Endothelial cell of umbilical vein (primary cell): Measurements from ENCODE around the gene SNCAIP. TPM values are rescaled to one million over a fixed set of nuclear protein-coding genes. Genes with fewer than 3 reads are reported as not detected.

ENCODE experiments used
- BruUV-seq: library from RNA; stranded (reverse); fragments of 400-500 nt; replicated peaks from 2 replicates; lab custom pipeline; 2021; lab: Mats Ljungman, UMichigan
- CTCF ChIA-PET: fragments of 300-600, 350-600 bp; sonication (Branson Sonifier 250); formaldehyde crosslinking; loops from one replicate; lab custom pipeline; 2021; ENCODE audit warnings: antibody characterized with exemption, inconsistent platforms; lab: Charles Lee
- POLR2A ChIA-PET: fragments of 300-600, 350-600 bp; sonication (Branson Sonifier 250); formaldehyde crosslinking; loops from one replicate; lab custom pipeline; 2021; ENCODE audit warnings: antibody characterized with exemption, inconsistent platforms; lab: Charles Lee
- DNase-seq: peaks from one replicate; pipeline ENCODE4 v3.0.0-alpha.2; 2011; ENCODE audit warnings: low read depth, low spot score
- FAIRE-seq: peaks from 2 replicates; lab custom pipeline; 2011; peaks lifted over from hg19 to GRCh38; lab: Jason Lieb, UNC
- H2AFZ ChIP-seq: 2 replicates; pipeline ENCODE4 v1.6.0; 2012; ENCODE audit warnings: low read depth, low read length, control low read depth, inconsistent platforms
- H3K27ac ChIP-seq: 2 replicates; pipeline ENCODE4 v1.5.1; 2011; ENCODE audit warnings: low read depth, mild to moderate bottlenecking, control low read depth, low read length, moderate library complexity; ENCODE audit not compliant: insufficient read depth
- H3K27me3 ChIP-seq, 2 experiments: 2 replicates each; pipeline versions ENCODE4 v1.6.0 to v1.6.1; 2011; ENCODE audit warnings: low read length in 2 of 2, mixed read lengths in 1 of 2; ENCODE audit not compliant: control insufficient read depth in 2 of 2, insufficient read depth in 2 of 2
- H3K36me3 ChIP-seq, 2 experiments: 2 replicates in 1 of 2; 3 replicates in 1 of 2; pipeline ENCODE4 v1.5.1; 2011; ENCODE audit warnings: low read length in 2 of 2, mild to moderate bottlenecking in 1 of 2, moderate library complexity in 1 of 2; ENCODE audit not compliant: control insufficient read depth in 2 of 2, insufficient read depth in 2 of 2; ENCODE audit errors: extremely low read depth in 1 of 2
- H3K4me1 ChIP-seq: 3 replicates; pipeline ENCODE4 v1.5.1; 2011; ENCODE audit warnings: mild to moderate bottlenecking, low read length; ENCODE audit not compliant: control insufficient read depth, insufficient read depth; ENCODE audit errors: extremely low read depth
- H3K4me2 ChIP-seq: 2 replicates; pipeline ENCODE4 v1.6.1; 2011; ENCODE audit warnings: low read length, control low read depth, mixed read lengths; ENCODE audit not compliant: insufficient read depth
- H3K4me3 ChIP-seq, 3 experiments: fragments of 200-600 bp in 1 of 3; sonication (generic), shearing (Covaris generic) in 1 of 3; replicated peaks in 1 of 3; 2 replicates each; pipeline ENCODE4 v1.5.1; 2011 to 2016; ENCODE audit warnings: control low read depth in 3 of 3, low read length in 3 of 3, mild to moderate bottlenecking in 2 of 3, inconsistent platforms in 1 of 3, low read depth in 1 of 3, moderate library complexity in 1 of 3; ENCODE audit not compliant: insufficient read depth in 1 of 3
- H3K79me2 ChIP-seq: 2 replicates; pipeline ENCODE4 v1.6.0; 2012; ENCODE audit warnings: low read length, inconsistent platforms; ENCODE audit not compliant: control insufficient read depth, insufficient read depth
- H3K9ac ChIP-seq: replicated peaks from 2 replicates; pipeline ENCODE3; 2011; ENCODE audit warnings: low read length, control low read depth; ENCODE audit not compliant: insufficient read depth; ENCODE audit errors: extremely low read depth
- H3K9me1 ChIP-seq: replicated peaks from 3 replicates; pipeline ENCODE4 v1.6.0; 2011; ENCODE audit warnings: mild to moderate bottlenecking, low read length; ENCODE audit not compliant: control insufficient read depth, insufficient read depth; ENCODE audit errors: extremely low read depth
- H3K9me3 ChIP-seq: replicated peaks from 2 replicates; pipeline ENCODE4 v1.5.1; 2012; ENCODE audit warnings: low read length, inconsistent platforms; ENCODE audit not compliant: control insufficient read depth, insufficient read depth
- H4K20me1 ChIP-seq: replicated peaks from 2 replicates; pipeline ENCODE3; 2011; ENCODE audit warnings: mild to moderate bottlenecking, low read length; ENCODE audit not compliant: control insufficient read depth, insufficient read depth; ENCODE audit errors: extremely low read depth
- CTCF ChIP-seq, 2 donors: IDR thresholded peaks; 1 replicate in 1 of 2; 2 replicates in 1 of 2; pipeline ENCODE4 v1.5.1; 2011; ENCODE audit warnings: low read length in 2 of 2, mild to moderate bottlenecking in 2 of 2, moderate library complexity in 2 of 2, control low read depth in 1 of 2, inconsistent platforms in 1 of 2, low read depth in 1 of 2; ENCODE audit not compliant: insufficient read depth in 1 of 2; ENCODE audit errors: extremely low read depth in 1 of 2
- EZH2 ChIP-seq: IDR thresholded peaks from 2 replicates; pipeline ENCODE4 v1.6.1; 2012; ENCODE audit warnings: borderline replicate concordance, low read depth, mild to moderate bottlenecking, moderate library complexity, low read length, inconsistent platforms; ENCODE audit not compliant: severe bottlenecking
- FOS ChIP-seq: IDR thresholded peaks from 2 replicates; pipeline ENCODE4 v1.6.1; 2011; ENCODE audit warnings: mild to moderate bottlenecking, low read length, moderate library complexity, borderline replicate concordance; ENCODE audit not compliant: insufficient read depth
- GATA2 ChIP-seq: IDR thresholded peaks from 2 replicates; pipeline ENCODE4 v1.7.0; 2011; ENCODE audit warnings: low read depth, mild to moderate bottlenecking, moderate library complexity, mixed read lengths, low read length; ENCODE audit not compliant: insufficient read length, insufficient read depth
- JUN ChIP-seq: IDR thresholded peaks from 2 replicates; pipeline ENCODE4 v1.6.1; 2011; ENCODE audit warnings: borderline replicate concordance, low read depth; ENCODE audit not compliant: insufficient read length, insufficient read depth
- MAX ChIP-seq: IDR thresholded peaks from 2 replicates; pipeline ENCODE4 v1.6.1; 2011; ENCODE audit not compliant: insufficient read depth, insufficient read length
- MYC ChIP-seq: IDR thresholded peaks from one replicate; pipeline ENCODE4 v1.6.1; 2011; ENCODE audit warnings: mild to moderate bottlenecking, low read depth, low read length
- POLR2A ChIP-seq: IDR thresholded peaks from 2 replicates; pipeline ENCODE4 v1.6.1; 2012; ENCODE audit warnings: low read depth, mild to moderate bottlenecking, control low read depth, low read length
- POLR2AphosphoS5 ChIP-seq: IDR thresholded peaks from 2 replicates; pipeline ENCODE4 v1.6.1; 2012; ENCODE audit warnings: low read depth, mild to moderate bottlenecking, control low read depth, low read length, moderate library complexity; ENCODE audit not compliant: insufficient read depth
- dilution Hi-C: fragments of 300-500 bp; cut with MboI; formaldehyde crosslinking; loops from one replicate; pipeline ENCODE4 v1.15.0; 2019; ENCODE audit warnings: low sequenced_read_pairs; ENCODE audit not compliant: extremely low pct_ligation_motif_present
- intact Hi-C: fragments of 100-400 bp; cut with micrococcal nuclease; formaldehyde crosslinking; loops from one replicate; pipeline ENCODE4 v1.10.0; 2022
- polyA plus RNA-seq, 4 experiments: library from polyadenylated mRNA; depleted of rRNA in 3 of 4; stranded (reverse) in 3 of 4; unstranded in 1 of 4; fragments of >200 nt; gene quantifications; 2 replicates each; pipeline versions ENCODE4 v1.2.1 to v1.2.3, GENCODE V29; 2011 to 2012; ENCODE audit warnings: missing spikeins in 1 of 4
- total RNA-seq: library from RNA; stranded (reverse); gene quantifications from 2 replicates; pipeline ENCODE4 v1.2.3, GENCODE V29; 2021

The SNCAIP gene
- total and polyA plus RNA-seq, 2 donors (not counting 3 experiments of a cell fraction or from before 2014, with no cell fraction given), result 13.1 to 42.0 TPM

GRCh38 chr5:122375801-122376200, 63.8 kb downstream of the SNCAIP start:
- Histone ChIP-seq H3K9me3 (no peaks in the 10 kb centered on the region), H3K79me2 (no peaks in the 10 kb centered on the region), H2AFZ (no peak overlapping the region), H3K36me3 (no peaks in the 10 kb centered on the region), H3K27ac (no peak overlapping the region), H3K4me2 (no peak overlapping the region), H3K9ac (no peak overlapping the region), H3K27me3 (no peaks in the 10 kb centered on the region), H3K4me3 (no peak overlapping the region), H3K4me1 (no peaks in the 10 kb centered on the region), H4K20me1 (no peaks in the 10 kb centered on the region), H3K9me1 (no peaks in the 10 kb centered on the region)
- dilution Hi-C loops, result no loop called here
- DNase-seq, result no peak
- no TSS peak for BruUV-seq
- no peak for TF ChIP-seq GATA2
- no peak for TF ChIP-seq MAX
- TF ChIP-seq MYC, result no peak
- no peak for TF ChIP-seq POLR2AphosphoS5
- no peak for TF ChIP-seq POLR2A
- no peak for TF ChIP-seq JUN
- TF ChIP-seq EZH2, result no peak
- TF ChIP-seq CTCF (IDR thresholded peaks at IDR 0.05; ENCODE audit: extremely low read depth in 1 of 2, insufficient read depth in 1 of 2, low read depth in 1 of 2, low read length in 2 of 2), result no peak
- TF ChIP-seq FOS, result no peak
- ChIA-PET CTCF (no interaction called here), POLR2A (no interaction called here)
- intact Hi-C loops, result no loop called here
- FAIRE-seq, result no peak
